ENCODE data around the gene WDR93.
"Not testable (repeated sequence)": the region's sequence is repeated elsewhere in the genome, so short reads cannot be mapped to it uniquely, and the experiment has no call there.

Gene WDR93

GRCh38 chr15:89686522-89686921, 4.1 kb upstream of the WDR93 start:
- DNase-seq, result no peak

DNA sequence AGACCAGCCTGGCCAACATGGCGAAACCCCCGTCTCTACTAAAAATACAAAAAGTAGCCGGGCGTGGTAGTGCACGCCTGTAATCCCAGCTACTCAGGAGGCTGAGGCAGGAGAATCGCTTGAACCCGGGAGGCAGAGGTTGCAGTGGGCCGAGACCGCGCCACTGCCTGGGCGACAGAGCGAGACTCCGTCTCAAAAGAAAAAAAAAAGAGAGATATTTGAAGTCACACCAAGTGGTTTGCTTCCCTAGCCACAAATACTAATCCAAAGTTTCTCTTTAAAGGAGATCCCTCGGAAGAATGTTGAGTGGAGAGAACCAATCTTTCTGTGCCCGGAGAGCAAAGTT, 708 bp upstream of the WDR93 start:
- not testable (repeated sequence) for DNase-seq

DNA sequence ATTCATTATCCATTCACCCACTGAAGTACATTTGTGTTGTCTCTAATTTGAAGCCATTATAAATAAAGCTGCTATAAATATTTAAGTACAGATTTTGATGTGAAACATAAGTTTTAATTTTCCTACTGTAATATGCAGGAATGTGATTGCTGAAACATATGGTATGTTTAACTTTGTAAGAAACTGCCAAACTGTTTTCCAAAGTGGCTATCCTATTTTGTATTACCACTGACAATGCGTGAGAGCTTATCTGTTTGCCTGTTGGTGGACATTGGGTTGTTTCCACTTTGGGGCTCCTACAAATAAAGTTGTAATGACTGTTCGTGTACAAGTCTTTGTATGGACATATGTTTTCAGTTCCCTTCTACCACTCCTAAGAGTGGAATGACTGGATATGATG, 2.5 kb downstream of the WDR93 start:
- DNase-seq, result no peak

- DNase-seq, result peak; percentile 10
Observed at GRCh38 chr15:89693696-89694095, 3.1 kb downstream of the WDR93 start.

GRCh38 chr15:89695198-89695597, 4.6 kb downstream of the WDR93 start:
- DNase-seq, result no peak

GRCh38 chr15:89704411-89704810, 13.8 kb downstream of the WDR93 start:
- DNase-seq, result no peak

DNA sequence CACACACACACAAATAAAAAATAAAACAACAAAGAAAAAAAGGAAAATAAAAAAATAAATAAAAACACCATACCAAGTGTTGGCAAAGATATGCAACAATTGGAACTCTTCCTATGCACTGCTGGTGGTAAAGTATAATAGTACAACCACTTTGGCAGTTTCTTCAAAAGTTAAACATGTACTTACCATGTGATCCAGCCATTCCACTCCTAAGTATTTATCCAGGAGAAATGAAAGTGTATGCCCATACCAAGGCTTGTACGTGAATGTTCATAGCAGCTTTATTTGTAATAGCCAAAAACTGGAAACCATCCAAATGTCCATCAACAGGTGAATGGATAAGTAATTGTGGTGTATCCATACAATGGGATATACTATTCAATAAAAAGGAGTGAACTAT, 17.0 kb downstream of the WDR93 start:
- DNase-seq, result no peak

DNA sequence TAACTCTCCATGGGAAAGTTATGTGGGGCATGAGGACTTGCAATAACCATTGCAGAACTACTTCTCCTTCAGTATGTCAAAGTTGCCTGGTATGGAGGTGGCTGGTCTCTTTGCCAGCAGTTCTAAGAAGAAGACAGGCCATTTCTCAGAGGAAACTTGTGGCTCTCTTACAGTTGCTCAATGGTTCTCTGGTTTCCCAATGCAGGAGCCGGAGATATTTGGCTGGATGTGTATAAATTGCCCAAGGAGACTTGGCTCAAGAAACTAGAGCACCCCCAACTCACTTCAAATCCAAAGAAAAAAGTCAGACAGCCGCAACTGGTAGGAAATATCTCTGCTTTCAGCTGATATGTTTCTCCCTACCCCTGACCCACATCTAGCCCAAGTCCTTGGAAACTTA, 24.2 kb downstream of the WDR93 start:
- no peak for DNase-seq

- no peak for DNase-seq
Observed at GRCh38 chr15:89723031-89723430, 32.4 kb downstream of the WDR93 start.

GRCh38 chr15:89724621-89725020, 34.0 kb downstream of the WDR93 start:
- no peak for DNase-seq

DNA sequence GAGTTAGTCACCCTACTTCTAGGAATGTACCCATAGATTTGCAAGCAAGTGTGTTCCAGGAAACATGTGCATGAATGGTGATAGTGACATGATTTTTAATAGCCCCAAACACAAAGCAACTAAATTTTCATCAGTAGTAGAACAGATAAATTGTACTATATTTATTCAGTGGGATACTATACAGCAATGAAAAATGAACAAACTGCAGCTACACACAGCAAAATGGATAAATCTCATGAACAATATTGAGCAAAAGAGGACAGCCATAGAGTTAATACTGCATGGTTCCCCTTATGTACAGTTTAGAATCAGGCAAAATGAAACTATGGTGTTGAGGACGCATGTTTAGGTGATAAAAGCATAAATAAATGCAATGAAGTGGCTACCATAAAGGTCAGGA, 34.5 kb downstream of the WDR93 start:
- no peak for DNase-seq

- DNase-seq, result no peak
Observed at GRCh38 chr15:89728254-89728653, 37.6 kb downstream of the WDR93 start.

DNA sequence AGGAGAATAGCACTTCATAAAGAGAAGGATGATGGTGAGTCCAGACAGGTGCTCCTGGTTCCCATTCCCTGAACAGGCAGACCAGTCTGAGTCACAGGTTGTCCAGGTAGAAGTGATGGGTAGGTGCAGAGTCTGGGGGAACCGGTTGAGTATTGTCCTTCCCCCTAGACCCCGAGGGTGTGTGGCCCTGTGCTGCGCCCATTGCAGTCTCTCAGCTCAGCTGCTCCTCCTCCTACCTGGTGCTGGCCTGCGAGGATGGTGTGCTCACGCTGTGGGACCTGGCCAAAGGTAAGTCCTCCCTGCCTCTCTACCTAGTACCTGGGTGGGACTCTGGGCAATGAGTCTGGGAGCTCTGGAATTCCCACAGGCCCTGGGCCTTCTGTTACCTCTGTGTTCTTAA, 40.7 kb downstream of the WDR93 start:
- DNase-seq, result no peak

DNA sequence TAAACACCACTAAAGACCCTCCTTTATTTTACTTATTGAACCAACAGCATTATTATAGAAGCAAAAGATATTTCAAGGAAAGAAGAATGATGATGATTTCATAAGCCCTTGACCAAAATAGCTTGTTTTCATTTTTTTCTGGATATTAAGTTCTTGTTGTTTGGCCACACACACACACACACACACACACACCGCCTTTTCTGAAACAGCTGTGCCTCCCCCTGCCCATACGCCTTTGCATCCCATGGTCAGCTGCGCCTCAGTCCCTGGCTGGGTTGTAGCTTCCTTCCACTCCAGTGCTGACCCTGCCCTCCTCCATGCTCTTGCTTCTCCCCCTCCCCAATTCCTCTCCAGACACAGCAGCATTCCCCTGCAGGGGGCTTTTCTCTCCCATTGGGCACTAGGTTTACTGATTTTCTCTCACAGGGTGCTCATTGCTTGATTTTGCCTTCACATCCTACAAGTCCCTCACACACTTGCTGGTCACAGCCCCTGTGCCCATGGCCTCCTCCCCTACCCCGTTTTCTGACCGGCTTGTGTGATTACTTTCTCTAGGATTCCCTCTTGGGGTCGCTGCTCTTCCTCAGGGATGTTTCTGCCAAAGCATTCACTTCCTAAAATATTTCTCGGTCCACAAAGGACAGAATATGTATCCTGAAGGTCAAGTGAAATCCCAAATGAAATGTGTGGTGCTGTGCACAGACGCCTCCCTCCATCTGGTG, 42.0 kb downstream of the WDR93 start:
- DNase-seq, result no peak

- DNase-seq, result no peak
Observed at GRCh38 chr15:89735773-89736172, 45.2 kb downstream of the WDR93 start.

- peak; percentile 76 for DNase-seq
Observed at GRCh38 chr15:89740137-89740536, 49.5 kb downstream of the WDR93 start.

DNA sequence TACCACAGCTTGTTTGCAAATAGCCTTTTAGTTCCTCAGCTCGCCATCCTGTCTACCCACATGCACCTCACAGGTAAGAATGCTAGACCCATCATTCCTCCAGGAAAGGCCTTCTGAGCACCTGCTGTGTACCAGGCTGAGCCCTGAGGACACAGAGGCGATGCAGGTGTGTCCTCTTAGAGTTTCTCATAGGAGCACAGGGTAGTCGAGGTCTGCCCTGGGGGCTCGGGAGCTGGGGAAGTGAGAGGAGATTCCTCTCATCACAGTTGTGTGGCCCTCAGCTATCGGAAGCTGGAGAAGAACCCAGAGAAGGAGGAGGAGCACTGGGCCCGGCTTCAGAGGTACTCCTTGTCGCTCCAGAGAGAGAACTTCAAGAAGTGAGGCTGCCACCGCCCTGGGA, 52.4 kb downstream of the WDR93 start:
- no peak for DNase-seq

DNA sequence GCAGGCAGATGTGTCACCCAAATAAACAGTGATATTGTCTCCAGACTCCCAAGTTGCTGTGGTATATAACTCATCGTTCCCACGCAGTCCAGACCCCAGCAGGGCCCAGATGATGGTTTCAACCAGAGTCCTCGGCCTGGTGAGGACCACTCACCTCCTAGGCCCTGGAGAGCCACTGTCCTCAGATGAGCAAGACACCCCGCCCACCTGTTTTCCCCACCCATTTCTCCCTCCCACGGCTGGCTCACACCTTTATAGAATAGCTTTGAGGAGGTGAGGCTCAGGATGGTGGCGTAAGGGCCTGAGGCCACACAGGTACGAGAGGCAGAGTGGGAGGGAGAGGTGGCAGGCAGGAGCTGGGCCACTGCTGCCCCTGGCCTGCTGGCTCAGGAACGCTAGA, 53.0 kb downstream of the WDR93 start:
- no peak for DNase-seq

GRCh38 chr15:89745131-89745530, 54.5 kb downstream of the WDR93 start:
- no peak for DNase-seq

DNA sequence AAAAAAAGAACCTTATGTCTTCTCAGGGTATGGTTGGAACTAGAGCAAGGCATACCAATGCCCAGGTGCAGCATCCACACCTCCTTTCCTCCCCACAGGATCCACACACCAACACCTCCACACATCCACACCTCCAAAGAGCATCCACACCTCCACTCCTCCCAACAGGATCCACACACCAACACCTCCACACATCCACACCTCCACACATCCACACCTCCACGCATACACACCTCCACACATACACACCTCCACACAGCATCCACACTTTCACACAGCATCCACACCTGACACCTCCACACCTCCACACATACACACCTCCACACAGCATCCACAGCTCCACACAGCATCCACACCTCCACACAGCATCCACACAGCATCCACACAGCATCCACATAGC, 55.2 kb downstream of the WDR93 start:
- DNase-seq, result no peak

GRCh38 chr15:89746386-89746780, 55.8 kb downstream of the WDR93 start:
- DNase-seq, result no peak

DNA sequence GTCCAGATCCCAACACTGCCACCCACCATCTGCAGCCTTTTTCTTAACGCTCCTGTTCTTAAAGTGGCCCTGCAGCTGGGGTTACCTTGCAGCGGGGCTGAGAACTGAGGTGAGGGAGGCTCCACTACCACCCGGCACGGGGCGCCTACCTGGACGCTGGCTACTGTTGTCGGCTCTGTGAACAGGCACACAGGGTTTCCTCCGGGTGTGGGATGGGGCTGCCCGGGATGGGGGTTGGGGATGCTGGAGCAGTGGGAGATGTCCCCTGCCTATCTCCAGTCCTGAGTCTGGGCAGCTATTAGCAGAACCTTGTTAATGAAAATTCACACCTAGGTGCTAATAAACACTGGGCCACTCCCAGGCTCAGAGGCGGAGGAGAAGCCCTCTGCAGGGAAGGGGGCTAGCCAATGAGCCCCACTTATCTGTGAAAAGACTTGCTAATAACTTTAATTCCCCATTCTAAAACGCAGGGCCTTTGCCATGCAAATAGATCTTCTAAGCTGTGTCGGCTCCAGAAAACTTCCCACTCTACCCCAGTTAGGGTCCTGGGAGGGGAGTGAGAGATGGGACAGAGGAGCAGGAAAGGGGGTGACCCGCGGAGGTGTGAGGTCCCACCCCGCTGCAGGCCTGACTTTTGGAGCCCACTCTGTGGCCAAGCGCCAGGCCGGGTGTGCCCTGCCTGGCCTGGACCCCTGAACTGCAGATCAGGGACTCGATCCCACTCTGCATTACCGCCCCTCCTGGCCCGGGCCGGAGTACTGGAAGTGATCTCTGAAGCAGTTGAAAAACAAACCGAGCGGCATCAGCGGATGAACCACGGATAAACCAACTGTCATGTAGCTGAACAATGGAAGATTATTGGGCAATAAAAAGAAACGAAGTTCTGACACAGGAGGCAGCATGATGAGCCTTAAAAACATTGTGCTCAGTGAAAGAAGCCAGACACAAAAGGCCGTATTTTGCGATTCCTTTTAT, 57.4 kb downstream of the WDR93 start:
- DNase-seq, result no peak

- no peak for DNase-seq
Observed at GRCh38 chr15:89749054-89749453, 58.4 kb downstream of the WDR93 start.

DNA sequence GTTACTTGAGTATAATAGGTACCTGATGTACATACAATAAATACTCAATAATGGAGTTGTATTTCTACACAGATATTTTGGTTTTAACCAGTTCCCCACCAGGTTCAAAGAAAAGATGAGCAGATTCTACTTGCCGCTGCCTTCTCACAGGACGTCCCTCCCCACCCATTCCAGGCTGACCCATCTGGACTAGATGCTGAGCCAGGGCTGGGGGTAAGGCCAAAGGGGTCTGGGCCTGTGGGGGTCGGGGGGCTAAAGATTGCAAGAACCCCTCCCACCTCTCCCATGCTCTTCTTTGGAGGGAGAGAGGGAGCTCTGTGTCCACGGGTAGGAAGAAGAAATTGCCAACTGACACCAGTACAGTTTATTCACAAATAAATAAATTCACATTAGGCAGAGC, 58.9 kb downstream of the WDR93 start:
- no peak for DNase-seq

Data from activated CD4-positive, alpha-beta T cell treated with anti-CD3 and anti-CD28 coated beads, Interleukin-2, amount 50 U/mL, for 16 hours (primary cell).